ENCODE data around the gene GATA3. TPM values are rescaled to one million over a fixed set of nuclear protein-coding genes. Genes with fewer than 3 reads are reported as not detected.

The GATA3 gene
- polyA plus RNA-seq, 1 donor from 2014 or later = not detected

- TF ChIP-seq CTCF (IDR thresholded peaks at IDR 0.05; ENCODE audit: poor library complexity, severe bottlenecking) (no peak), SMC3 (conservative IDR thresholded peaks at IDR 0.05; ENCODE audit: poor library complexity) (no peak), REST (IDR thresholded peaks at IDR 0.05; ENCODE audit: borderline replicate concordance) (no peak), RAD21 (conservative IDR thresholded peaks at IDR 0.05) (no peak), EZH2 (IDR thresholded peaks at IDR 0.05; ENCODE audit: borderline replicate concordance, insufficient read depth, low read length, poor library complexity, severe bottlenecking) (no peak), POLR2AphosphoS5 (IDR thresholded peaks at IDR 0.05) (no peak), EP300 (conservative IDR thresholded peaks at IDR 0.05; ENCODE audit: poor library complexity, severe bottlenecking) (no peak), MXI1 (conservative IDR thresholded peaks at IDR 0.05; ENCODE audit: poor library complexity, severe bottlenecking) (no peak), TAF1 (IDR thresholded peaks at IDR 0.05; ENCODE audit: low read depth) (no peak)
- Histone ChIP-seq H3K79me2 (replicated peaks; ENCODE audit: insufficient read depth, low read length) (no peaks in the 10 kb centered on the region), H3K4me2 (ENCODE audit: low read length) (no peak overlapping the region), H3K9me2 (ENCODE audit: insufficient read depth, low read length) (no peaks in the 10 kb centered on the region), H3K36me3 (ENCODE audit: insufficient read depth, low read length) (no peaks in the 10 kb centered on the region), H3F3A (ENCODE audit: insufficient read depth, low read length, poor library complexity, severe bottlenecking) (no peaks in the 10 kb centered on the region), H3K27ac (ENCODE audit: low read length) (no peak overlapping the region), H3K9me3 (ENCODE audit: low read length) (no peaks in the 10 kb centered on the region), H3K9ac (ENCODE audit: low read length) (no peak overlapping the region), H2AFZ (ENCODE audit: low read depth, low read length) (no peak overlapping the region), H3K4me3 (ENCODE audit: low read length) (no peak overlapping the region), H4K20me1 (ENCODE audit: insufficient read depth) (no peaks in the 10 kb centered on the region), H3K27me3 (ENCODE audit: insufficient read depth, low read depth, low read length) (peaks cover 60% of the 10 kb centered on the region)
Observed at GRCh38 chr10:8065651-8066050, 11.2 kb downstream of the GATA3 start.

DNA sequence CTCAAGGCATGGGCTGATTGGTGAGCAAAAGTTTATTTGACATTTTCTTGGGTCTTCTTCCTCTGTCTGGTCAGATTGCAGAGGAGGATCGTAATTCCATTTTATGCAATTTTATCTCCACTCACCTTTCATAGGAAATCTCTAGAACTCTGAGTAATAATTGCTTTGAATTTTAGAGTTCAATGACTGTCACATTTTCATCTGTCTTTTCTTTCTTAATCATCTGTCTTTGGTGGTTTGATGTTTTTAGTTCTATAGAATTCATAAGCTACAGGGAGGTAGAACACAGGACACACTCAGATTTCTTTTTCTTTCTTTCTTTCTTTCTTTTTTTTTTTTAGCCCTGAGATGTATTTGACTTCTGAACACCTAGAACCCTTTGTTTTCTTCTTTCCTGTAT, 11.6 kb downstream of the GATA3 start:
- Histone ChIP-seq H3K4me3 (ENCODE audit: low read length) (no peak overlapping the region), H3K79me2 (replicated peaks; ENCODE audit: insufficient read depth, low read length) (no peaks in the 10 kb centered on the region), H3F3A (ENCODE audit: insufficient read depth, low read length, poor library complexity, severe bottlenecking) (no peaks in the 10 kb centered on the region), H2AFZ (ENCODE audit: low read depth, low read length) (no peak overlapping the region), H4K20me1 (ENCODE audit: insufficient read depth) (no peaks in the 10 kb centered on the region), H3K27ac (ENCODE audit: low read length) (no peak overlapping the region), H3K9ac (ENCODE audit: low read length) (no peak overlapping the region), H3K4me2 (ENCODE audit: low read length) (no peak overlapping the region), H3K36me3 (ENCODE audit: insufficient read depth, low read length) (no peaks in the 10 kb centered on the region), H3K27me3 (ENCODE audit: insufficient read depth, low read depth, low read length) (peaks cover 55% of the 10 kb centered on the region), H3K9me2 (ENCODE audit: insufficient read depth, low read length) (no peaks in the 10 kb centered on the region), H3K9me3 (ENCODE audit: low read length) (no peaks in the 10 kb centered on the region)
- TF ChIP-seq MXI1 (conservative IDR thresholded peaks at IDR 0.05; ENCODE audit: poor library complexity, severe bottlenecking) = no peak
- no peak for TF ChIP-seq CTCF (IDR thresholded peaks at IDR 0.05; ENCODE audit: poor library complexity, severe bottlenecking)
- TF ChIP-seq SMC3 (conservative IDR thresholded peaks at IDR 0.05; ENCODE audit: poor library complexity) = no peak
- no peak for TF ChIP-seq EP300 (conservative IDR thresholded peaks at IDR 0.05; ENCODE audit: poor library complexity, severe bottlenecking)
- no peak for TF ChIP-seq POLR2AphosphoS5 (IDR thresholded peaks at IDR 0.05)
- no peak for TF ChIP-seq RAD21 (conservative IDR thresholded peaks at IDR 0.05)
- TF ChIP-seq TAF1 (IDR thresholded peaks at IDR 0.05; ENCODE audit: low read depth) = no peak
- no peak for TF ChIP-seq REST (IDR thresholded peaks at IDR 0.05; ENCODE audit: borderline replicate concordance)
- TF ChIP-seq EZH2 (IDR thresholded peaks at IDR 0.05; ENCODE audit: borderline replicate concordance, insufficient read depth, low read length, poor library complexity, severe bottlenecking) = no peak

Data from neural cell (in vitro differentiated cells).